HCT116 (cell line): ENCODE measurements around the gene PC. TPM values are rescaled to one million over a fixed set of nuclear protein-coding genes. Genes with fewer than 3 reads are reported as not detected.

Source experiments
- ATAC-seq: fragments of 200-7000 bp; cut with Tn5 transposase; 2 replicates; pipeline ENCODE4 v1.9.1; 2020; ENCODE audit warnings: mild to moderate bottlenecking, moderate library complexity
- BruUV-seq: library from RNA; stranded (reverse); fragments of 400-500 nt; replicated peaks from 2 replicates; lab custom pipeline; 2021; lab: Mats Ljungman, UMichigan
- CTCF ChIA-PET: fragments of 300-600 bp; sonication (Branson Sonifier 250); formaldehyde crosslinking; loops from one replicate; lab custom pipeline; 2021; ENCODE audit warnings: antibody characterized with exemption; lab: Charles Lee
- POLR2A ChIA-PET: fragments of 300-600, 350-600 bp; sonication (Branson Sonifier 250); formaldehyde crosslinking; loops from one replicate; lab custom pipeline; 2021; ENCODE audit warnings: antibody characterized with exemption; lab: Charles Lee
- RAD21 ChIA-PET, 2 experiments: fragments of 300-600 bp; sonication (Branson Sonifier 250); formaldehyde crosslinking; loops; one replicate each; lab custom pipeline; 2023; ENCODE audit warnings: low total read pairs in 2 of 2; ENCODE audit not compliant: uncharacterized antibody in 2 of 2, unreplicated experiment in 2 of 2, low non-redundant PET in 1 of 2; lab: Charles Lee
- DNase-seq: peaks from one replicate; pipeline ENCODE4 v3.0.0-alpha.2; 2010; ENCODE audit warnings: low read depth, low spot score
- H2AFZ ChIP-seq: fragments of 200-600 bp; shearing (Covaris generic), sonication (generic); 2 replicates; pipeline ENCODE4 v1.6.1; 2017; ENCODE audit warnings: low read depth, mixed run types, mixed read lengths, antibody characterized with exemption, low read length; ENCODE audit not compliant: poor library complexity, severe bottlenecking
- H3K27ac ChIP-seq: 2 replicates; pipeline ENCODE4 v1.5.1; 2012; ENCODE audit warnings: low read depth, low read length
- H3K27me3 ChIP-seq: fragments of 200-600 bp; sonication (generic); 2 replicates; pipeline ENCODE4 v1.6.1; 2016; ENCODE audit warnings: mixed run types, low read length, mixed read lengths; ENCODE audit not compliant: insufficient read depth
- H3K36me3 ChIP-seq, 2 experiments: fragments of 200-500 bp in 1 of 2; fragments of 200-600 bp in 1 of 2; sonication (Bioruptor generic) in 1 of 2; sonication (generic) in 1 of 2; 2 replicates each; pipeline versions ENCODE4 v1.5.1 to v1.6.1; 2014 to 2016; ENCODE audit warnings: low read length in 2 of 2, inconsistent platforms in 1 of 2, mixed read lengths in 1 of 2, mixed run types in 1 of 2; ENCODE audit not compliant: insufficient read depth in 2 of 2, control insufficient read depth in 1 of 2
- H3K4me1 ChIP-seq, 2 experiments: fragments of 200-600 bp in 1 of 2; sonication (generic) in 1 of 2; 2 replicates each; pipeline versions ENCODE4 v1.5.1 to v1.6.1; 2012 to 2017; ENCODE audit warnings: low read length in 2 of 2, inconsistent platforms in 1 of 2, mild to moderate bottlenecking in 1 of 2, mixed read lengths in 1 of 2, mixed run types in 1 of 2, moderate library complexity in 1 of 2; ENCODE audit not compliant: insufficient read depth in 2 of 2, control insufficient read depth in 1 of 2
- H3K4me2 ChIP-seq: fragments of 200-600 bp; sonication (generic); 2 replicates; pipeline ENCODE4 v1.6.1; 2017; ENCODE audit warnings: mixed run types, low read length, mixed read lengths
- H3K4me3 ChIP-seq, 2 experiments: fragments of 200-600 bp in 1 of 2; sonication (generic) in 1 of 2; replicated peaks in 1 of 2; 2 replicates each; pipeline ENCODE4 v1.5.1; 2011 to 2016; ENCODE audit warnings: low read length in 2 of 2, control low read depth in 1 of 2, low read depth in 1 of 2, mild to moderate bottlenecking in 1 of 2, mixed read lengths in 1 of 2, mixed run types in 1 of 2
- H3K79me2 ChIP-seq: fragments of 200-600 bp; sonication (generic); 2 replicates; pipeline ENCODE4 v1.6.1; 2017; ENCODE audit warnings: mild to moderate bottlenecking, mixed run types, low read length, moderate library complexity, mixed read lengths; ENCODE audit not compliant: insufficient read depth
- H3K9ac ChIP-seq: fragments of 200-600 bp; sonication (generic); 2 replicates; pipeline ENCODE4 v1.6.1; 2016; ENCODE audit warnings: low read length, mixed read lengths
- H3K9me2 ChIP-seq: fragments of 200-600 bp; sonication (generic), shearing (Covaris generic); 2 replicates; pipeline ENCODE4 v1.6.1; 2017; ENCODE audit warnings: mixed run types, mild to moderate bottlenecking, moderate library complexity; ENCODE audit not compliant: insufficient read depth
- H3K9me3 ChIP-seq, 2 experiments: fragments of 200-500 bp in 1 of 2; fragments of 200-600 bp in 1 of 2; sonication (Bioruptor generic) in 1 of 2; sonication (generic) in 1 of 2; 2 replicates each; pipeline ENCODE4 v1.6.1; 2014 to 2017; ENCODE audit warnings: low read length in 2 of 2, mixed read lengths in 2 of 2, inconsistent platforms in 1 of 2, low read depth in 1 of 2, mild to moderate bottlenecking in 1 of 2, mixed run types in 1 of 2, moderate library complexity in 1 of 2; ENCODE audit not compliant: control insufficient read depth in 1 of 2, insufficient read depth in 1 of 2
- H4K20me1 ChIP-seq: fragments of 200-600 bp; sonication (generic), shearing (Covaris generic); 2 replicates; pipeline ENCODE4 v1.6.1; 2017; ENCODE audit warnings: mixed run types, mild to moderate bottlenecking, moderate library complexity; ENCODE audit not compliant: insufficient read depth
- CBX3 ChIP-seq: IDR thresholded peaks from 2 replicates; pipeline ENCODE4 v1.6.1; 2012; ENCODE audit warnings: low read depth
- CEBPB ChIP-seq: IDR thresholded peaks from 2 replicates; pipeline ENCODE4 v1.6.1; 2012; ENCODE audit warnings: low read depth
- CTCF ChIP-seq, 3 experiments: fragments of 200-600 bp in 1 of 3; sonication (generic) in 1 of 3; IDR thresholded peaks in 2 of 3; conservative IDR thresholded peaks in 1 of 3; 2 replicates each; pipeline ENCODE4 v1.5.1; 2012 to 2017; ENCODE audit warnings: low read depth in 2 of 3, low read length in 2 of 3, antibody characterized with exemption in 1 of 3, borderline replicate concordance in 1 of 3, control low read depth in 1 of 3, mild to moderate bottlenecking in 1 of 3, mixed read lengths in 1 of 3, mixed run types in 1 of 3, moderate library complexity in 1 of 3; ENCODE audit not compliant: insufficient read depth in 1 of 3
- ELF1 ChIP-seq: IDR thresholded peaks from 2 replicates; pipeline ENCODE4 v1.6.1; 2012; ENCODE audit warnings: low read depth, borderline replicate concordance
- FOSL1 ChIP-seq: IDR thresholded peaks from 2 replicates; pipeline ENCODE4 v1.6.1; 2012; ENCODE audit warnings: low read depth
- MAX ChIP-seq: IDR thresholded peaks from 2 replicates; pipeline ENCODE4 v1.6.1; 2012
- YY1 ChIP-seq: IDR thresholded peaks from 2 replicates; pipeline ENCODE4 v1.6.1; 2011; ENCODE audit warnings: low read length, low read depth, moderate library complexity, mild to moderate bottlenecking; ENCODE audit not compliant: insufficient replicate concordance; ENCODE audit errors: extremely low read depth
- ZBTB33 ChIP-seq: IDR thresholded peaks from 2 replicates; pipeline ENCODE4 v1.6.1; 2011; ENCODE audit warnings: mild to moderate bottlenecking, low read length, moderate library complexity; ENCODE audit not compliant: insufficient replicate concordance; ENCODE audit errors: extremely low read depth
- intact Hi-C: fragments of 100-400 bp; cut with micrococcal nuclease; formaldehyde crosslinking; loops from 2 replicates; pipeline ENCODE4 v1.10.0; 2022
- total RNA-seq: library from RNA; stranded (reverse); gene quantifications from one replicate; pipeline ENCODE4 v1.2.1, GENCODE V29; 2021; ENCODE audit not compliant: unreplicated experiment

Gene PC
- total RNA-seq, 1 experiment from 2014 or later: 24.1 TPM

GRCh38 chr11:66866511-66866986, 91.6 kb downstream of the PC start:
- H3K9ac ChIP-seq: no peak overlapping the region
- no peaks in the 10 kb centered on the region for H3K27me3 ChIP-seq
- ChIA-PET RAD21 (no interaction called here), POLR2A (interaction anchor here (0.9 kb wide), 1 partner anchor 10 kb away, joined by 4 read pairs; no protein-coding TSS in a partner anchor), CTCF (interaction anchor here (1.8 kb wide), 1 partner anchor 12 kb away, joined by 8 read pairs; no protein-coding TSS in a partner anchor)
- peaks cover 7 to 23% of the 10 kb centered on the region in 2 experiments; a peak in 3 of 4 replicates for H3K4me1 ChIP-seq
- no peak for DNase-seq
- BruUV-seq: no TSS peak
- H3K27ac ChIP-seq: no peak overlapping the region
- ATAC-seq: no peak
- no peaks in the 10 kb centered on the region for H3K9me2 ChIP-seq
- H3K36me3 ChIP-seq: no peaks in the 10 kb centered on the region; a peak in 1 of 4 replicates
- TF ChIP-seq CBX3 (no peak), ZBTB33 (no peak), CTCF (IDR thresholded peaks at IDR 0.05 in 2 of 3, conservative IDR thresholded peaks at IDR 0.05 in 1 of 3; ENCODE audit: borderline replicate concordance in 1 of 3, insufficient read depth in 1 of 3, low read depth in 2 of 3, low read length in 2 of 3) (no peak), MAX (no peak), ELF1 (no peak), YY1 (no peak), FOSL1 (no peak), CEBPB (no peak)
- H2AFZ ChIP-seq: no peak overlapping the region
- H3K9me3 ChIP-seq: no peaks in the 10 kb centered on the region
- H3K79me2 ChIP-seq: no peaks in the 10 kb centered on the region
- H3K4me2 ChIP-seq: no peak overlapping the region
- H4K20me1 ChIP-seq: no peaks in the 10 kb centered on the region
- intact Hi-C loops: no loop called here
- no peak overlapping the region for H3K4me3 ChIP-seq
